ENCODE results near the gene SRBD1. TPM values are rescaled to one million over a fixed set of nuclear protein-coding genes. Genes with fewer than 3 reads are reported as not detected.
A peak's percentile ranks its signal among the peaks of the same experiment; 100 is the strongest.

Gene SRBD1
- total and polyA plus RNA-seq, 4 donors = 4.0 to 22.2 (median 10.0) TPM

DNA sequence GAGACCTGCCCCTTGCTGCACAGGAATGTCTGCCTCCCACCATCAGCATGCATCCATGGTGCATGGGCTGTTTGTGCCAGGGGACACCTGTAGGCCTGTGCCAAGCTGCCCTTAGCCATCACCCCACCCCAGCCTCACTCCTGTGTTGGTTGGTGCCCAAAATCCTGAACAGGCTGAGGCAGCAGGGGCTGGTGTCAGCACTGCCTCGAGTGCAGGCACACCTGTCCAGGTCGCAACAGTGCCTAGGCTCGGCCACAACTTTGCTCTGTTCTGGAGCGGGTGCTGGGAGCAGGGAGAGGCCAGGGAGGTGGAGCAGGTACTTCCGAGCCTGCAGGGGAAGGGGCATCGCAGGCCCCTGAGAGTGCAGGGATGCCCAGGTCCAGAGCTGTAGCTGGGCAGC is 69.1 kb downstream of the SRBD1 start:
- Histone ChIP-seq H3K4me3 (ENCODE audit: low read depth in 1 of 3, low read length in 3 of 3) (peak overlapping the region in 1 of 3 donors; percentile 53), H3K36me3 (ENCODE audit: control insufficient read depth in 4 of 4, insufficient read depth in 3 of 4, low read depth in 1 of 4, low read length in 3 of 4) (peaks cover 7 to 49% (median 36%) of the 10 kb centered on the region in 4 donors), H3K9ac (ENCODE audit: low read depth in 1 of 2, low read length in 2 of 2) (no peak overlapping the region), H3K4me1 (ENCODE audit: control insufficient read depth in 4 of 4, insufficient read depth in 4 of 4, low read length in 3 of 4) (no peaks in the 10 kb centered on the region), H3K27me3 (ENCODE audit: control insufficient read depth in 4 of 4, insufficient read depth in 4 of 4, low read length in 3 of 4) (no peaks in the 10 kb centered on the region), H3K9me3 (ENCODE audit: control insufficient read depth in 4 of 4, low read length in 3 of 4) (peaks cover 6 to 15% (median 13%) of the 10 kb centered on the region in 4 donors), H3K27ac (ENCODE audit: low read depth in 1 of 2, low read length in 2 of 2) (no peak overlapping the region)
- 97% methylated on average over 6 of the region's 6 CpGs for WGBS
- DNase-seq (ENCODE audit: low spot score) = no peak
- TF ChIP-seq RXRA (IDR thresholded peaks at IDR 0.05) = no peak
- TF ChIP-seq HNF4G (IDR thresholded peaks at IDR 0.05) = no peak
- no peak for TF ChIP-seq GABPA (IDR thresholded peaks at IDR 0.05 in 1 of 2, conservative IDR thresholded peaks at IDR 0.05 in 1 of 2)
- TF ChIP-seq, protein P1, sequence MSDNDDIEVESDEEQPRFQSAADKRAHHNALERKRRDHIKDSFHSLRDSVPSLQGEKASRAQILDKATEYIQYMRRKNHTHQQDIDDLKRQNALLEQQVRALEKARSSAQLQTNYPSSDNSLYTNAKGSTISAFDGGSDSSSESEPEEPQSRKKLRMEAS (IDR thresholded peaks at IDR 0.05) = no peak
- TF ChIP-seq TAF1 (conservative IDR thresholded peaks at IDR 0.05) = no peak
- TF ChIP-seq NR2F2 (IDR thresholded peaks at IDR 0.05) = no peak
- TF ChIP-seq SP1 (IDR thresholded peaks at IDR 0.05) = no peak
- no peak for TF ChIP-seq EGR1 (IDR thresholded peaks at IDR 0.05; ENCODE audit: low read depth in 2 of 2)
- TF ChIP-seq, protein P2, sequence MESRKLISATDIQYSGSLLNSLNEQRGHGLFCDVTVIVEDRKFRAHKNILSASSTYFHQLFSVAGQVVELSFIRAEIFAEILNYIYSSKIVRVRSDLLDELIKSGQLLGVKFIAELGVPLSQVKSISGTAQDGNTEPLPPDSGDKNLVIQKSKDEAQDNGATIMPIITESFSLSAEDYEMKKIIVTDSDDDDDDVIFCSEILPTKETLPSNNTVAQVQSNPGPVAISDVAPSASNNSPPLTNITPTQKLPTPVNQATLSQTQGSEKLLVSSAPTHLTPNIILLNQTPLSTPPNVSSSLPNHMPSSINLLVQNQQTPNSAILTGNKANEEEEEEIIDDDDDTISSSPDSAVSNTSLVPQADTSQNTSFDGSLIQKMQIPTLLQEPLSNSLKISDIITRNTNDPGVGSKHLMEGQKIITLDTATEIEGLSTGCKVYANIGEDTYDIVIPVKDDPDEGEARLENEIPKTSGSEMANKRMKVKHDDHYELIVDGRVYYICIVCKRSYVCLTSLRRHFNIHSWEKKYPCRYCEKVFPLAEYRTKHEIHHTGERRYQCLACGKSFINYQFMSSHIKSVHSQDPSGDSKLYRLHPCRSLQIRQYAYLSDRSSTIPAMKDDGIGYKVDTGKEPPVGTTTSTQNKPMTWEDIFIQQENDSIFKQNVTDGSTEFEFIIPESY (IDR thresholded peaks at IDR 0.05) = no peak

DNA sequence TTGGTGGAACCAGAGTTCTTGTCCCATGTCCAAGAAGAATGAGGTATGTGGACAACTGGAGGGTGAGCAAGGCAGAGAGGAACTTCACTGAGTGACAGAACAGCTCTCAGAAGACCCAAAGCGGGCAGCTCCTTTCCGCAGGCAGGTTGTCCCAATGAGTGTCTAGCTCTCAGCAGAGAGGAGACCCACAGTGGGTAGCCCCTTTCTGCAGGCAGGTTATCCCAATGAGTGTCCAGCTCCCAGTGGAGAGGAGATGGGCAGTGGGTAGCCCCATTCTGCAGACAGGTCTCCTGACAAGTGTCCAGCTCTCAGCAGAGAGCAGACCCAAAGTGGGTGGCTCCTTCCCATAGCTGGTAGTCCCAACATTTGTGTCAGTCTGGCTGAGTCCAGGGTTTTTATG is 69.6 kb downstream of the SRBD1 start:
- Histone ChIP-seq H3K36me3 (ENCODE audit: control insufficient read depth in 4 of 4, insufficient read depth in 3 of 4, low read depth in 1 of 4, low read length in 3 of 4) (peaks cover 7 to 44% (median 34%) of the 10 kb centered on the region in 4 donors), H3K4me1 (ENCODE audit: control insufficient read depth in 4 of 4, insufficient read depth in 4 of 4, low read length in 3 of 4) (no peaks in the 10 kb centered on the region), H3K27me3 (ENCODE audit: control insufficient read depth in 4 of 4, insufficient read depth in 4 of 4, low read length in 3 of 4) (no peaks in the 10 kb centered on the region), H3K9ac (ENCODE audit: low read depth in 1 of 2, low read length in 2 of 2) (no peak overlapping the region), H3K4me3 (ENCODE audit: low read depth in 1 of 3, low read length in 3 of 3) (peak overlapping the region in 1 of 3 donors; percentile 53), H3K9me3 (ENCODE audit: control insufficient read depth in 4 of 4, low read length in 3 of 4) (peaks cover 6 to 15% (median 13%) of the 10 kb centered on the region in 4 donors), H3K27ac (ENCODE audit: low read depth in 1 of 2, low read length in 2 of 2) (no peak overlapping the region)
- TF ChIP-seq JUND (IDR thresholded peaks at IDR 0.05) (no peak), NR2F2 (IDR thresholded peaks at IDR 0.05) (no peak)
- TF ChIP-seq, protein P1 (IDR thresholded peaks at IDR 0.05) = no peak
- no peak for DNase-seq (ENCODE audit: low spot score)
- WGBS = 99% methylated on average over 2 of the region's 2 CpGs

DNA sequence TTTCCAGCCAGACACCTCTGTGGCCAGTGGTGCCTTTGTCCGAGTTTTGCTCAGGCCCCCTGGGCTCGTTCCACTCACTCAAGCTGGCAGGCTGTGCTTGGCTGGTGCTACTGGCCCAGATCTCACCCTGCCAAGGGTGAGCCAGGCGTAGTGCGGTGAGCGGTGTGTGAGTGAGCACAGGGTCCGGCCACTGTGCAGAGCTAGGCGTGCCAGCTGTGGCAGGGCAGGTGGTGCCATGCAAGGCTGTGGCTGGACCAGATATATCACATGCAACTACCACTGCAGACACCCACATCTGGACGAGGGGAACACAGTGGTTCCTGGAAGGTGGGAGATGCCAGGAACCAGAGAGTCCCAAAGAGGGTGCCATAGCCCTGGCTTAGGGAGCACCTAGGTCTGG is 70.1 kb downstream of the SRBD1 start:
- Histone ChIP-seq H3K9ac (ENCODE audit: low read depth in 1 of 2, low read length in 2 of 2) (no peak overlapping the region), H3K27me3 (ENCODE audit: control insufficient read depth in 4 of 4, insufficient read depth in 4 of 4, low read length in 3 of 4) (no peaks in the 10 kb centered on the region), H3K27ac (ENCODE audit: low read depth in 1 of 2, low read length in 2 of 2) (no peak overlapping the region), H3K36me3 (ENCODE audit: control insufficient read depth in 4 of 4, insufficient read depth in 3 of 4, low read depth in 1 of 4, low read length in 3 of 4) (peaks cover 7 to 39% (median 29%) of the 10 kb centered on the region in 4 donors), H3K4me3 (ENCODE audit: low read depth in 1 of 3, low read length in 3 of 3) (peak overlapping the region in 1 of 3 donors; percentile 27), H3K4me1 (ENCODE audit: control insufficient read depth in 4 of 4, insufficient read depth in 4 of 4, low read length in 3 of 4) (no peaks in the 10 kb centered on the region), H3K9me3 (ENCODE audit: control insufficient read depth in 4 of 4, low read length in 3 of 4) (peaks cover 6 to 15% (median 13%) of the 10 kb centered on the region in 4 donors)
- no peak for DNase-seq (ENCODE audit: low spot score)
- TF ChIP-seq, protein P2 (IDR thresholded peaks at IDR 0.05) = no peak
- TF ChIP-seq, protein P3, sequence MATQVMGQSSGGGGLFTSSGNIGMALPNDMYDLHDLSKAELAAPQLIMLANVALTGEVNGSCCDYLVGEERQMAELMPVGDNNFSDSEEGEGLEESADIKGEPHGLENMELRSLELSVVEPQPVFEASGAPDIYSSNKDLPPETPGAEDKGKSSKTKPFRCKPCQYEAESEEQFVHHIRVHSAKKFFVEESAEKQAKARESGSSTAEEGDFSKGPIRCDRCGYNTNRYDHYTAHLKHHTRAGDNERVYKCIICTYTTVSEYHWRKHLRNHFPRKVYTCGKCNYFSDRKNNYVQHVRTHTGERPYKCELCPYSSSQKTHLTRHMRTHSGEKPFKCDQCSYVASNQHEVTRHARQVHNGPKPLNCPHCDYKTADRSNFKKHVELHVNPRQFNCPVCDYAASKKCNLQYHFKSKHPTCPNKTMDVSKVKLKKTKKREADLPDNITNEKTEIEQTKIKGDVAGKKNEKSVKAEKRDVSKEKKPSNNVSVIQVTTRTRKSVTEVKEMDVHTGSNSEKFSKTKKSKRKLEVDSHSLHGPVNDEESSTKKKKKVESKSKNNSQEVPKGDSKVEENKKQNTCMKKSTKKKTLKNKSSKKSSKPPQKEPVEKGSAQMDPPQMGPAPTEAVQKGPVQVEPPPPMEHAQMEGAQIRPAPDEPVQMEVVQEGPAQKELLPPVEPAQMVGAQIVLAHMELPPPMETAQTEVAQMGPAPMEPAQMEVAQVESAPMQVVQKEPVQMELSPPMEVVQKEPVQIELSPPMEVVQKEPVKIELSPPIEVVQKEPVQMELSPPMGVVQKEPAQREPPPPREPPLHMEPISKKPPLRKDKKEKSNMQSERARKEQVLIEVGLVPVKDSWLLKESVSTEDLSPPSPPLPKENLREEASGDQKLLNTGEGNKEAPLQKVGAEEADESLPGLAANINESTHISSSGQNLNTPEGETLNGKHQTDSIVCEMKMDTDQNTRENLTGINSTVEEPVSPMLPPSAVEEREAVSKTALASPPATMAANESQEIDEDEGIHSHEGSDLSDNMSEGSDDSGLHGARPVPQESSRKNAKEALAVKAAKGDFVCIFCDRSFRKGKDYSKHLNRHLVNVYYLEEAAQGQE (IDR thresholded peaks at IDR 0.05) = no peak
- 98% methylated on average over 8 of the region's 8 CpGs for WGBS
